ENCODE data around the gene COL27A1.

DNA sequence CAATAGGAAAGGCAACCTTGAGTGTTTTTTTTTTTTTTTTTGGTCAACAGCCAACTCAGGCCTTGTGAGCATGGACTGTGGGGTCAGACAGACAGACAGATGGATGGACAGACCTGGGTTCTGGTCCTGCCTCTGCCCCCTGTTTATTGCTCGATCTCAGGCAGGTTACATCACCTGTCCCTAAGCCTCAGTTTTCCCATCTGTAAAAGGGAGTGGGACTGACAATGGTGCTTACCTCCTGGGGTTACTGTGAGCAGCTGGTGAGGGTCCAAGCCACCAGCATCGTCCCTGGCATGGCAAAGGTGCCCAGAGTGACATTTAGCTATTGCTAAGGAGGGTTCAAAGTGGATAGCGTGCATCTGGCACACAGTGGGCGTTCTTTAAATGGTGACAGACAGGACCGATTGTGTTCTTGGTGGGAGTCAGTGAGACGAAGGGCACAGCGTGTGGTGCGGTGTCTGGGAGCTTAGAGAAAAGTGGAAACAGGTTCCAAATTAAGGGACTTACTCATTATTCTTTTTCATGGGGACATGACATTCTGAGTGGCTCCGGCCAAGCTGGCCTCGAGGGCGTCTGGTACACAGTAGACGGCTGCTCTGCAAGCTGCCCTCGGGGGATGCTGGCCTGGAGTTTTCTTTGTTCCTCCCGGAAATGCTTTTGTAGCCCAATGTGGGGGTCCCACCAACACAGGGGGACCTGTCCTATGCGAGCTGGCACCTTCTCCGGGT, 72.1 kb downstream of the COL27A1 start:
- TF ChIP-seq, protein P1, sequence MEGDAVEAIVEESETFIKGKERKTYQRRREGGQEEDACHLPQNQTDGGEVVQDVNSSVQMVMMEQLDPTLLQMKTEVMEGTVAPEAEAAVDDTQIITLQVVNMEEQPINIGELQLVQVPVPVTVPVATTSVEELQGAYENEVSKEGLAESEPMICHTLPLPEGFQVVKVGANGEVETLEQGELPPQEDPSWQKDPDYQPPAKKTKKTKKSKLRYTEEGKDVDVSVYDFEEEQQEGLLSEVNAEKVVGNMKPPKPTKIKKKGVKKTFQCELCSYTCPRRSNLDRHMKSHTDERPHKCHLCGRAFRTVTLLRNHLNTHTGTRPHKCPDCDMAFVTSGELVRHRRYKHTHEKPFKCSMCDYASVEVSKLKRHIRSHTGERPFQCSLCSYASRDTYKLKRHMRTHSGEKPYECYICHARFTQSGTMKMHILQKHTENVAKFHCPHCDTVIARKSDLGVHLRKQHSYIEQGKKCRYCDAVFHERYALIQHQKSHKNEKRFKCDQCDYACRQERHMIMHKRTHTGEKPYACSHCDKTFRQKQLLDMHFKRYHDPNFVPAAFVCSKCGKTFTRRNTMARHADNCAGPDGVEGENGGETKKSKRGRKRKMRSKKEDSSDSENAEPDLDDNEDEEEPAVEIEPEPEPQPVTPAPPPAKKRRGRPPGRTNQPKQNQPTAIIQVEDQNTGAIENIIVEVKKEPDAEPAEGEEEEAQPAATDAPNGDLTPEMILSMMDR (IDR thresholded peaks at IDR 0.05; ENCODE audit: borderline replicate concordance, extremely low read depth, low read length, poor library complexity, severe bottlenecking) = no peak
- no peak for TF ChIP-seq EZH2 (IDR thresholded peaks at IDR 0.05; ENCODE audit: borderline replicate concordance, low read depth, low read length, severe bottlenecking)
